Ishikawa (cell line): Measurements from ENCODE around the gene ZNF536.

Experiments used
- CEBPB ChIP-seq: IDR thresholded peaks from 2 replicates; pipeline ENCODE4 v1.6.1; 2012
- CREB1 ChIP-seq: IDR thresholded peaks from 2 replicates; pipeline ENCODE4 v1.6.1; 2012; ENCODE audit warnings: low read depth
- EGR1 ChIP-seq: IDR thresholded peaks from 2 replicates; pipeline ENCODE4 v1.6.1; 2012
- EP300 ChIP-seq: IDR thresholded peaks from 2 replicates; pipeline ENCODE4 v1.6.1; 2012; ENCODE audit warnings: borderline replicate concordance
- FOXM1 ChIP-seq: IDR thresholded peaks from 2 replicates; pipeline ENCODE4 v1.6.1; 2012; ENCODE audit warnings: low read depth, borderline replicate concordance
- MAX ChIP-seq: IDR thresholded peaks from 2 replicates; pipeline ENCODE4 v1.6.1; 2012
- NFIC ChIP-seq: IDR thresholded peaks from 2 replicates; pipeline ENCODE4 v1.6.1; 2012
- RAD21 ChIP-seq: IDR thresholded peaks from 2 replicates; pipeline ENCODE4 v1.6.1; 2012; ENCODE audit warnings: low read depth
- REST ChIP-seq: IDR thresholded peaks from 2 replicates; pipeline ENCODE4 v1.6.1; 2012; ENCODE audit warnings: low read depth, mild to moderate bottlenecking
- TAF1 ChIP-seq: IDR thresholded peaks from 2 replicates; pipeline ENCODE4 v1.6.1; 2012; ENCODE audit warnings: low read depth, mild to moderate bottlenecking
- TCF12 ChIP-seq: IDR thresholded peaks from 2 replicates; pipeline ENCODE4 v1.6.1; 2012; ENCODE audit warnings: low read depth
- TEAD4 ChIP-seq: IDR thresholded peaks from 2 replicates; pipeline ENCODE4 v1.6.1; 2012
- YY1 ChIP-seq: IDR thresholded peaks from 2 replicates; pipeline ENCODE4 v1.6.1; 2012; ENCODE audit warnings: low read depth
- ZBTB7A ChIP-seq: IDR thresholded peaks from 2 replicates; pipeline ENCODE4 v1.6.1; 2012; ENCODE audit warnings: low read depth
- TF ChIP-seq, protein P1 (sequence below): IDR thresholded peaks from 2 replicates; pipeline ENCODE4 v1.6.1; 2012

Gene ZNF536

DNA sequence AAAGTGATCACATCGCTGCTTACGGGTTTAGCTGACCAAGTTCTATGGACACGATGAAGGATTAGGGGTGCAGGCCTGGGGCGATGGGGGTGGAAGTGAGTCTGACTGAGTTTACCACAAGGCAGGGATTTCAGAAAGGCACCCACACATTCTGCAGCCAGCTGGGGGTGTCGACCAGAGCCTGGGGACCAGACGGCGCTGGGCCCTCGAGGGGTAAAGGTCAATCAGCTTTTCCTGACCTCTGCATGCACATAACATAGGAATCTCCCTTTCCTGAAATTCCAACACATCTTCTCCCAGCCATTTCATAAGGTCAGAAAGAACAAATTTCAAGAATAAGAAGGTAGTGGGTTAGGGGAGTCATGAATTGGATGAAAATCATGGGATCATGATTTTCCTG is 92.0 kb downstream of the ZNF536 start:
- TF ChIP-seq YY1 (no peak), CEBPB (no peak), TAF1 (no peak), FOXM1 (no peak), MAX (no peak), REST (no peak), TCF12 (no peak), ZBTB7A (no peak), EP300 (no peak), NFIC (no peak), TEAD4 (no peak), EGR1 (no peak), RAD21 (no peak), CREB1 (no peak)
- TF ChIP-seq, protein P1, sequence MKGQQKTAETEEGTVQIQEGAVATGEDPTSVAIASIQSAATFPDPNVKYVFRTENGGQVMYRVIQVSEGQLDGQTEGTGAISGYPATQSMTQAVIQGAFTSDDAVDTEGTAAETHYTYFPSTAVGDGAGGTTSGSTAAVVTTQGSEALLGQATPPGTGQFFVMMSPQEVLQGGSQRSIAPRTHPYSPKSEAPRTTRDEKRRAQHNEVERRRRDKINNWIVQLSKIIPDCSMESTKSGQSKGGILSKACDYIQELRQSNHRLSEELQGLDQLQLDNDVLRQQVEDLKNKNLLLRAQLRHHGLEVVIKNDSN = no peak

DNA sequence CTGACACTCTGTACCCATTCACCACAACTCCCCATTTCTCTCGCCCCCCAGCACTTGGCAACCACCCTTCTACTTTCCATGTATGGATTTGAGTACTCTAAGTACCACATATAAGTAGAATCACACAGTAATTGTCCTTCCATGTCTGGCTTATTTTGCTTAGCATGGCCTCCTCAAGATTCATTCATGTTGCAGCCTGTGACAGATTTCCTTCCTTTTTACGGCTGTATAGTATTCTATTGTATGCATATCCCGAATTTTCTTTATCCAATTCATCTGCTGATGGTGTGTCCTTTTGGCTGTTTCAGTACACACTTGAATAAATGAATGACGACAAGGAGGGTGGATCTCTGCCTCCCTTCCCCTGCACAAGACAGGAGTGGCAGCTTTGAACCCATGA is 95.1 kb downstream of the ZNF536 start:
- TF ChIP-seq EGR1 (no peak), TEAD4 (no peak), CREB1 (no peak), RAD21 (no peak), MAX (no peak), ZBTB7A (no peak), EP300 (no peak), NFIC (no peak), FOXM1 (no peak), CEBPB (no peak), TCF12 (no peak), REST (no peak), TAF1 (no peak), YY1 (no peak)
- TF ChIP-seq, protein P1 = no peak

- TF ChIP-seq, protein P1 = no peak
- TF ChIP-seq TEAD4 = no peak
- TF ChIP-seq CREB1 = no peak
- TF ChIP-seq EGR1 = no peak
- no peak for TF ChIP-seq ZBTB7A
- TF ChIP-seq YY1 = no peak
- no peak for TF ChIP-seq CEBPB
- TF ChIP-seq TCF12 = no peak
- no peak for TF ChIP-seq TAF1
Observed at GRCh38 chr19:30469774-30470173, 97.6 kb downstream of the ZNF536 start.

GRCh38 chr19:30471441-30471840 is 99.3 kb downstream of the ZNF536 start:
- TF ChIP-seq TAF1 (no peak), MAX (no peak), ZBTB7A (no peak), TEAD4 (no peak), FOXM1 (no peak), EP300 (no peak), REST (no peak), CEBPB (no peak), YY1 (no peak), NFIC (no peak), CREB1 (no peak), EGR1 (no peak), TCF12 (no peak), RAD21 (no peak)
- TF ChIP-seq, protein P1 = no peak
